Calu3 (cell line): ENCODE results near the gene FZR1. TPM values are rescaled to one million over a fixed set of nuclear protein-coding genes. Genes with fewer than 3 reads are reported as not detected.
"Not testable (repeated sequence)": the region's sequence is repeated elsewhere in the genome, so short reads cannot be mapped to it uniquely, and the experiment has no call there.

Experiments
- BruUV-seq: library from RNA; stranded (reverse); fragments of 400-500 nt; replicated peaks from 2 replicates; lab custom pipeline; 2021; lab: Mats Ljungman, UMichigan
- CTCF ChIA-PET: fragments of 300-600 bp; sonication (Branson Sonifier 250); formaldehyde crosslinking; loops from one replicate; lab custom pipeline; 2022; ENCODE audit warnings: antibody characterized with exemption; lab: Charles Lee
- DNase-seq: peaks from one replicate; pipeline ENCODE4 v3.0.0; 2022
- H3K27ac Mint-ChIP-seq: one replicate; pipeline ENCODE4 v1.8.0; 2022; ENCODE audit warnings: mixed read lengths; ENCODE audit not compliant: unreplicated experiment
- H3K27me3 Mint-ChIP-seq: one replicate; pipeline ENCODE4 v1.8.0; 2022; ENCODE audit warnings: mixed read lengths; ENCODE audit not compliant: unreplicated experiment
- H3K36me3 Mint-ChIP-seq: one replicate; pipeline ENCODE4 v1.8.0; 2022; ENCODE audit warnings: mild to moderate bottlenecking, moderate library complexity, mixed read lengths; ENCODE audit not compliant: insufficient read depth, unreplicated experiment
- H3K4me1 Mint-ChIP-seq: one replicate; pipeline ENCODE4 v1.8.0; 2022; ENCODE audit warnings: mild to moderate bottlenecking, low read depth, mixed read lengths; ENCODE audit not compliant: unreplicated experiment
- H3K4me3 Mint-ChIP-seq: one replicate; pipeline ENCODE4 v1.8.0; 2022; ENCODE audit warnings: mild to moderate bottlenecking, low read depth, moderate library complexity, mixed read lengths; ENCODE audit not compliant: unreplicated experiment
- H3K9me3 Mint-ChIP-seq: one replicate; pipeline ENCODE4 v1.8.0; 2022; ENCODE audit warnings: low read depth, mixed read lengths; ENCODE audit not compliant: unreplicated experiment
- intact Hi-C: fragments of 100-400 bp; cut with micrococcal nuclease; formaldehyde crosslinking; loops from one replicate; pipeline ENCODE4 v1.10.0; 2022; ENCODE audit not compliant: unreplicated experiment
- total RNA-seq: library from RNA; stranded (reverse); gene quantifications from 2 replicates; pipeline ENCODE4 v1.2.3, GENCODE V29; 2022
- TF ChIP-seq, protein P1 (sequence below): fragments of 200-600 bp; IDR thresholded peaks from one replicate; pipeline ENCODE4 v1.8.0; 2022; ENCODE audit warnings: antibody characterized with exemption; ENCODE audit not compliant: unreplicated experiment

The FZR1 gene
- total RNA-seq, 1 experiment from 2014 or later: 33.1 TPM

DNA sequence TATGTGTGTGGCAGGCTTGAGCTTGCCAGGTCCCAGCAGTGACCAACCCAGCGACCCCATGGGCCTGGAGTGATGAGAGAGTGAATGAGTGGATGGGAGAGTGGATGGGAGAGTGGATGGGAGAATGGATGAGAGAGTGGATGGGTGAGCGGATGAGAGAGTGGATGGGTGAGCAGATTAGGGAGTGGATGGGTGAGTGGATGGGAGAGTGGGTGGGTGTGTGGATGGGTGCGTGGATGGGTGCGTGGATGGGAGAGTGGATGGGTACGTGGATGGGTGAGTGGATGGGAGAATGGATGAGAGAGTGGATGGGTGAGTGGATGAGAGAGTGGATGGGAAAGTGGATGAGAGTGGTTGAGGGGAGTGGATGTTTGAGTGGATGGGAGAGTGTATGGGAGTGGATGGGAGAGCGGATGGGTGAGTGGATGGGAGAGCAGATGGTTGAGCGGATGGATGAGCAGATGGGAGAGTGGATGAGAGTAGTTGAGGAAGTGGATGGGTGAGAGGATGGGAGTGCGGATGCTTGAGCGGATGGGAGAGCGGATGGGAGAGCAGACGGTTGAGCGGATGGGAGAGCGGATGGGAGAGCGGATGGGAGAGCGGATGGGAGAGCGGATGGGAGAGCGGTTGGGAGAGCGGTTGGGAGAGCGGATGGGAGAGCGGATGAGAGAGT is 22.6 kb downstream of the FZR1 start:
- H3K27me3 Mint-ChIP-seq: no peaks in the 10 kb centered on the region
- DNase-seq: no peak
- CTCF ChIA-PET: interaction anchor here (0.6 kb wide), 1 partner anchor 161 kb away, joined by 3 read pairs; no protein-coding TSS in a partner anchor
- no peaks in the 10 kb centered on the region for H3K9me3 Mint-ChIP-seq
- intact Hi-C loops: no loop called here
- H3K4me3 Mint-ChIP-seq: no peak overlapping the region
- peaks cover 25% of the 10 kb centered on the region for H3K36me3 Mint-ChIP-seq
- no peaks in the 10 kb centered on the region for H3K4me1 Mint-ChIP-seq
- no peak overlapping the region for H3K27ac Mint-ChIP-seq
- BruUV-seq: no TSS peak
- TF ChIP-seq, protein P1, sequence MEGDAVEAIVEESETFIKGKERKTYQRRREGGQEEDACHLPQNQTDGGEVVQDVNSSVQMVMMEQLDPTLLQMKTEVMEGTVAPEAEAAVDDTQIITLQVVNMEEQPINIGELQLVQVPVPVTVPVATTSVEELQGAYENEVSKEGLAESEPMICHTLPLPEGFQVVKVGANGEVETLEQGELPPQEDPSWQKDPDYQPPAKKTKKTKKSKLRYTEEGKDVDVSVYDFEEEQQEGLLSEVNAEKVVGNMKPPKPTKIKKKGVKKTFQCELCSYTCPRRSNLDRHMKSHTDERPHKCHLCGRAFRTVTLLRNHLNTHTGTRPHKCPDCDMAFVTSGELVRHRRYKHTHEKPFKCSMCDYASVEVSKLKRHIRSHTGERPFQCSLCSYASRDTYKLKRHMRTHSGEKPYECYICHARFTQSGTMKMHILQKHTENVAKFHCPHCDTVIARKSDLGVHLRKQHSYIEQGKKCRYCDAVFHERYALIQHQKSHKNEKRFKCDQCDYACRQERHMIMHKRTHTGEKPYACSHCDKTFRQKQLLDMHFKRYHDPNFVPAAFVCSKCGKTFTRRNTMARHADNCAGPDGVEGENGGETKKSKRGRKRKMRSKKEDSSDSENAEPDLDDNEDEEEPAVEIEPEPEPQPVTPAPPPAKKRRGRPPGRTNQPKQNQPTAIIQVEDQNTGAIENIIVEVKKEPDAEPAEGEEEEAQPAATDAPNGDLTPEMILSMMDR: no peak

DNA sequence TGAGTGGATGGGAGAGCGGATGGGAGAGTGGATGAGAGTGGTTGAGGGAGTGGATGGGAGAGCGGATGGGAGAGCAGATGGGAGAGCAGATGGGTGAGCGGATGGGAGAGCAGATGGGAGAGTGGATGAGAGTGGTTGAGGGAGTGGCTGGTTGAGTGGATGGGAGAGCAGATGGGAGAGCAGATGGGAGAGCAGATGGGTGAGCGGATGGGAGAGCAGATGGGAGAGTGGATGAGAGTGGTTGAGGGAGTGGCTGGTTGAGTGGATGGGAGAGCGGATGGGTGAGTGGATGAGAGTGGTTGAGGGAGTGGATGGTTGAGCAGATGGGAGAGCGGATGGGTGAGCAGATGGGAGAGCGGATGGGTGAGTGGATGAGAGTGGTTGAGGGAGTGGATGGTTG is 23.2 kb downstream of the FZR1 start:
- H3K4me3 Mint-ChIP-seq, DNase-seq, CTCF ChIA-PET, H3K9me3 Mint-ChIP-seq, H3K4me1 Mint-ChIP-seq, BruUV-seq, H3K27ac Mint-ChIP-seq, H3K27me3 Mint-ChIP-seq, intact Hi-C loops: not testable (repeated sequence)
- H3K36me3 Mint-ChIP-seq: peaks cover 22% of the 10 kb centered on the region

DNA sequence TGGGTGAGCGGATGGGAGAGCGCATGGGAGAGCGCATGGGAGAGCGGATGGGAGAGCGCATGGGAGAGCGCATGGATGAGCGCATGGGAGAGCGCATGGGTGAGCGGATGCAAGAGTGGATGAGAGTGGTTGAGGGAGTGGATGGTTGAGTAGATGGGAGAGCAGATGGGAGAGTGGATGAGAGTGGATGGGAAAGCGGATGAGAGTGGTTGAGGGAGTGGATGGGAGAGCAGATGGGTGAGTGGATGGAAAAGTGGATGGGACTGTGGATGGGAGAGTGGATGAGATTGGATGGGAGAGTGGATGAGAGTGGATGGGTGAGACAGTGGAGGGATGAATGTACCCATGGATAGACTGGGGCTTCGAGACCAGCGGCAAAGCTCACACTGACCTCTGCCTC is 24.3 kb downstream of the FZR1 start:
- no peaks in the 10 kb centered on the region for H3K4me1 Mint-ChIP-seq
- BruUV-seq: no TSS peak
- no peaks in the 10 kb centered on the region for H3K27me3 Mint-ChIP-seq
- H3K9me3 Mint-ChIP-seq: no peaks in the 10 kb centered on the region
- no peak for DNase-seq
- H3K4me3 Mint-ChIP-seq: no peak overlapping the region
- no peak overlapping the region for H3K27ac Mint-ChIP-seq
- TF ChIP-seq, protein P1: no peak
- CTCF ChIA-PET: no interaction called here
- intact Hi-C loops: no loop called here
- H3K36me3 Mint-ChIP-seq: peaks cover 33% of the 10 kb centered on the region

DNA sequence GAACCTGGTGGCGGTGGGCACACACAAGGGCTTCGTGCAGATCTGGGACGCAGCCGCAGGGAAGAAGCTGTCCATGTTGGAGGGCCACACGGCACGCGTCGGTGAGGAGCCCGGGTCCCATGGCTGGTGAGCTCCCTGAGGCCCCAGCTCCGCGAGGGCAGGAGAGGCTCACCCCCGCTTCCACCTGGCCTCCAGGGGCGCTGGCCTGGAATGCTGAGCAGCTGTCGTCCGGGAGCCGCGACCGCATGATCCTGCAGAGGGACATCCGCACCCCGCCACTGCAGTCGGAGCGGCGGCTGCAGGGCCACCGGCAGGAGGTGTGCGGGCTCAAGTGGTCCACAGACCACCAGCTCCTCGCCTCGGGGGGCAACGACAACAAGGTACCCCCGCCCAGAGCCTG is 25.6 kb downstream of the FZR1 start:
- Mint-ChIP-seq H3K27me3 (no peaks in the 10 kb centered on the region), H3K4me1 (no peaks in the 10 kb centered on the region), H3K9me3 (no peaks in the 10 kb centered on the region), H3K27ac (no peak overlapping the region), H3K36me3 (peaks cover 42% of the 10 kb centered on the region), H3K4me3 (no peak overlapping the region)
- BruUV-seq: no TSS peak
- intact Hi-C loops: no loop called here
- DNase-seq: no peak
- CTCF ChIA-PET: no interaction called here
- TF ChIP-seq, protein P1: no peak

DNA sequence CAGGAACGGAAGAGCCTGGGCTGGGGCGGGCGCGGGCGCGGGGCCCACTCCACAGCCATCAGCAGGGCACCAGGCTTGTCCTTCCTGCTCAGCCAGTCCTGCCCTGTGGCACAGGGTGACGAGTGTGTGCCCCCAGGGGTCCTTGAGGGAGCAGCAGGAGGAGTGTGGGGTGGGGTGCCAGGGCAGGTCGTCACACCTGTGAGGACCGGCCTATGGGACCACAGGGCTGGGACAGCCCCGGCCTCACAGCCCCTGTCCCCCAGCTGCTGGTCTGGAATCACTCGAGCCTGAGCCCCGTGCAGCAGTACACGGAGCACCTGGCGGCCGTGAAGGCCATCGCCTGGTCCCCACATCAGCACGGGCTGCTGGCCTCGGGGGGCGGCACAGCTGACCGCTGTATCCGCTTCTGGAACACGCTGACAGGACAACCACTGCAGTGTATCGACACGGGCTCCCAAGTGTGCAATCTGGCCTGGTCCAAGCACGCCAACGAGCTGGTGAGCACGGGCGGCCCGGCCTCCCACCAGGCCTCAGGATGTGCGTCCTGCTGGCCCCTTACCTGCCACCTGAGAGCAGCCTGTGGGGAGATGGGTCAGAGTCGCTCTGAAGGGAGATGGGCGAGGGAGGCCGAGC is 26.2 kb downstream of the FZR1 start:
- H3K4me3 Mint-ChIP-seq: no peak overlapping the region
- CTCF ChIA-PET: no interaction called here
- BruUV-seq: no TSS peak
- no peak overlapping the region for H3K27ac Mint-ChIP-seq
- TF ChIP-seq, protein P1: no peak
- no peaks in the 10 kb centered on the region for H3K27me3 Mint-ChIP-seq
- no peaks in the 10 kb centered on the region for H3K4me1 Mint-ChIP-seq
- DNase-seq: no peak
- peaks cover 45% of the 10 kb centered on the region for H3K36me3 Mint-ChIP-seq
- intact Hi-C loops: no loop called here
- H3K9me3 Mint-ChIP-seq: no peaks in the 10 kb centered on the region
